ENCODE measurements around the gene PDE12.

GRCh38 chr3:57530071-57530608, 25.9 kb upstream of the PDE12 start:
- TF ChIP-seq POLR2A (IDR thresholded peaks at IDR 0.05) (no peak), POLR2AphosphoS5 (IDR thresholded peaks at IDR 0.05) (no peak), CTCF (IDR thresholded peaks at IDR 0.05) (no peak), EP300 (IDR thresholded peaks at IDR 0.05) (no peak)
